NCI-H460 (cell line): Measurements from ENCODE around the gene NINJ2. TPM values are rescaled to one million over a fixed set of nuclear protein-coding genes. Genes with fewer than 3 reads are reported as not detected.

Experiments used
- DNase-seq: peaks from one replicate; pipeline ENCODE4 v3.0.0-alpha.2; 2016; ENCODE audit warnings: low read depth; ENCODE audit errors: extremely low read depth
- small RNA-seq, 2 experiments: library from RNA; depleted of rRNA; stranded (forward); fragments of <200 nt; gene quantifications; one replicate each; pipeline ENCODE3, GENCODE V24; 2014
- total RNA-seq: library from RNA; depleted of rRNA; stranded (reverse); fragments of >200 nt; shearing (Covaris generic); gene quantifications from 2 replicates; pipeline ENCODE4 v1.2.3, GENCODE V29; 2014; rRNA removed

NINJ2 gene
- total RNA-seq, 1 experiment from 2014 or later, result 0.45 TPM

- no peak for DNase-seq
Observed at GRCh38 chr12:536751-537245, 126.4 kb downstream of the NINJ2 start.

DNA sequence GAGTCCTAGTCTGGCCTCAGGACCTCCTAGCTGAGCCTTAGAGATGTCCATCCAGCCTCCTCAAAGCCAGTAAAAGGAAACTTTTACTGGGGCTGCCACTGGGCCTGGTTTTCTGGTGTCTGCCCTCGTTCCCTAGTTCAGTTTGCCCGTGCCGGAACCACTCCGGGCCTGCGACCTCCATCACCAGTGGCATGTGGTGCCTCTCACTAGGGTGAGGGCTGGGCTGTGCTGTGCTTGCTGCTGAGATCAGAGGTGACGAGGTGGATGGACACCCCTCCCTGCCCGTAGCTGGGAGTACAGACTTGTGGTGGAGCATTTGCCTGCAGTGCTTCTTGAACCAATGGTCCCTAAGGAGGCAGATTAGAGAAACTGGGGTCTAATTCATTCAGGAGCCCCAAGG, 127.8 kb downstream of the NINJ2 start:
- DNase-seq, result no peak

DNA sequence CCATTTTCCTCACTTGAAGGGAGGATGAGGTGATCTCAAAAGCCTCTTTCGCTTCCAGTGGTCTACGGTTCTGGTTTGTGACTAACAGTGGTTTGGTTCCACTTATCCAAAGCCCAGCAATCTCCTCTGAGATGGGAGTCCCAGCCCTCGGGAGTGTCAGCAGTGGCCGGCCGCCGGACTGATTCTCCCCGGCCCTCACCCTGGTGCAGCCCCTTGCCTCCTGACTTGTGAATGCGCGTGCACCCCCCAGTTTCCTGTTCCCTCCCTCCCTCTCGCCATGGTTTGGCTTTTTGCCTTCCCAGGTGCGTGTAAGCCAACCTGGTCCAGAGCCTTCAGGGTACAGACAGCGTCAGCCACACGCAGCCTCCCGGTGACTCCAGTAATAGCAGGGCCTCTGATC, 129.0 kb downstream of the NINJ2 start:
- DNase-seq, result no peak

- DNase-seq, result no peak
Observed at GRCh38 chr12:533718-534117, 129.5 kb downstream of the NINJ2 start.

GRCh38 chr12:532908-533565, 130.2 kb downstream of the NINJ2 start:
- no peak for DNase-seq

- no peak for DNase-seq
Observed at GRCh38 chr12:531951-532585, 131.2 kb downstream of the NINJ2 start.

DNA sequence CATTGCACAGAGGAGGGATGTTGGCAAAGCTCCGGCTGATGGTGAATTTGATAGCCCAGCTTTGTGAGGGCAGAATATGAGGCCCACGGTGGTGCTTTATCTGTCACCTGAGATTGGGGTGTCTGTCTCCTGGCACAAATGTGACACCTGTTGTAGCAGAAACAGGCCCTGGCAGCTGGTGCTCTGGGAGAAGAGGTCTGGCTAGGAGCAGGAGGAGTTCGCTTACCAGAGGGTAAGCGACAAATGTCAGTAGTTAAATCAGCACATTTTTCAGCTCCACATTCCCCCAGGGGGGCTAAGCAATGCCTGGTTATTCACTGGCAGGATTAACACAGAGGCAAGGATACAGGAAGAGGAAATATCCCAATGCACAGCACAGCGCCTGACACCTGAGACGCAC, 132.4 kb downstream of the NINJ2 start:
- DNase-seq, result no peak

DNA sequence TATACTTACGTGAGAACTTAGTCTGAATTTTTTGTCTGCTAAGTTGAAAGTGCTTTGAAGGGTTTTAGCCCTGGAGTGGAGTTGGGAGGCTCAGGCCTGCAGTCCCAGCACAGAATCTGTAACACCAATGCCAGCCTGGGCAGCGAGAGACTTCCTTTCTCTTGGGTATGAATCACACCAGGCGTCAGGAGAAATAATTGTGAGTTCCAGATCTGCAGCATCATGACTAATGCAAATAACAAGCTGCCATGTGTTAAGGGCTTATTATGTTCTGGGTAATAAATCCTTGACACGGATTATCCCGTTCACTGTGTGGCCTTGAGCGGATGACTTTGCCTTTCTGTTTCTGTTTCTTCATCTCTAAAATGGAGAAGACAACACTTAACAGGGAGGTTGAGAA, 132.9 kb downstream of the NINJ2 start:
- DNase-seq, result no peak

DNA sequence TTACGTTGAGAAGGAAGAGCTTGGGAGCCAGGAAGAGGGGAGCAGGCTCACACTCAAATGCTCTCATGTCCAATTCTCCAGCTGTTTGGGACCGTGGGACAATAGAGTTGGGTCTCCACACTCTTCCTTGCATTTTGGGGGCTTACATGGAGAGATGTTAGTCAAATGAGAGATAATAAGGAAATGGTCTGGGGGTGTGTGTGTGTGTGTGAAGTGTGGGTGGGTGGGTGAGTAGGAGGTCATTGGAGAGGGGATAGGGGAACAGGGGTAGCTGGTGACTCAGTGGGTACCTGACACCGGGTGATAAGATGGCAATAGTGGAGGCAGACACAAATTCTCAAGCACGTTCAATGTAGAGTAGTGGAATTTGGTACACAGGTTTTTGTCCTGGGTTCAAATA, 135.5 kb downstream of the NINJ2 start:
- DNase-seq, result no peak

- DNase-seq, result no peak
Observed at GRCh38 chr12:527241-527640, 136.0 kb downstream of the NINJ2 start.

DNA sequence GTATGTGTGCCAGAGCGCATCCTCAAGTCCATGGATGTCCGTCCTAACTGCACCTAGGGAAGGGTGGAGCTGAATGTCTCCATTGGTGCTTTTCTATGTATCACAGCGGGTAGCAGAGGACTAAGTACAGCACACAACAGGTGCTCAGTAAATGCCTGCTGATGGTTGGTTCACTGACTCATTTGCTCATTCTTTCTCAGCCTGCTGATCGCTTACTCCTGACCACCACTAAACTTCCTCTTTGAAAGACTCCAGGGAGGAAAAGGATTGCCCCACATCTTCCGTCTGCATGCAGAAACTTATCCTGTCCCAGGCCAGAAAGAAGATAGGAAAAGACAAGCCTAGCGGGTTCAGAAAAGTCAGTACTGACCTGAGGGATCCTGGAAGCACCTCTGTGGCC, 137.2 kb downstream of the NINJ2 start:
- DNase-seq, result no peak

DNA sequence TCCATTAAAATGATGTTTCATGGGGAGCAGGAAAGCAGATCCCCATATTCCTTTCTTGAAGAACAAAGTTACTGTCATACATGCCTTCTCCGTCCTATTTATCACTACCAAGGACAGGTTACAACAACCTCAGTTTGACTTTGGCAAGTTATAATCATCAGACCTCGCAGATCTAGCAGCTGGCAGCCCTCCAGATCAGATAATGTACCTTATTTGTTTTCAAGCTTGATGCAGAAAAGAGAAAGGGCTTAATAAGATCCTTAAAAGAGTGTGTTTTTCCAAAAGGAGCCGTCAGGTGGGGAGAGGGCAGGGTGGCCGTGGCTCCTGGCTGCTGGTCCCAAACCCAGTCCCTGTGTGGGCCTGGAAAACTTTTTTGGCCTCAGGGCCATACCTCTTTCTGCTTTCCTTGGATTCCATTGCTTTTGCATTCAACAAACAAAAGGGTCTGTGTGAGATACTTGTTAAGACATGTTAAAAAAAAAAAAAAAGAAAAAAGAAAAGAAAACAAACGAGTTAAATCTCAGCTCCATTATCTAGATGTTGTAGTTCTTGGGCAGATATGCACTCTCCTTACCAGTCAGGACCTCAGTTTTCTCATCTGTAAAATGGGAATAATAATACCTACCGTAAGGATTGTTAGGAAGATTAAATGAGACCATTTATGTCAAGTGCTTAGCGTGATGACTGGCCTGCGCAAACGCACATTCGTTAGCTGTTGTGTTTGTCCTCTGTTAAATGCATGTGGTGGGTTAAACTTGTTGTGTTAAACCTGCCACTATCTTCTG, 138.9 kb downstream of the NINJ2 start:
- no peak for DNase-seq

DNA sequence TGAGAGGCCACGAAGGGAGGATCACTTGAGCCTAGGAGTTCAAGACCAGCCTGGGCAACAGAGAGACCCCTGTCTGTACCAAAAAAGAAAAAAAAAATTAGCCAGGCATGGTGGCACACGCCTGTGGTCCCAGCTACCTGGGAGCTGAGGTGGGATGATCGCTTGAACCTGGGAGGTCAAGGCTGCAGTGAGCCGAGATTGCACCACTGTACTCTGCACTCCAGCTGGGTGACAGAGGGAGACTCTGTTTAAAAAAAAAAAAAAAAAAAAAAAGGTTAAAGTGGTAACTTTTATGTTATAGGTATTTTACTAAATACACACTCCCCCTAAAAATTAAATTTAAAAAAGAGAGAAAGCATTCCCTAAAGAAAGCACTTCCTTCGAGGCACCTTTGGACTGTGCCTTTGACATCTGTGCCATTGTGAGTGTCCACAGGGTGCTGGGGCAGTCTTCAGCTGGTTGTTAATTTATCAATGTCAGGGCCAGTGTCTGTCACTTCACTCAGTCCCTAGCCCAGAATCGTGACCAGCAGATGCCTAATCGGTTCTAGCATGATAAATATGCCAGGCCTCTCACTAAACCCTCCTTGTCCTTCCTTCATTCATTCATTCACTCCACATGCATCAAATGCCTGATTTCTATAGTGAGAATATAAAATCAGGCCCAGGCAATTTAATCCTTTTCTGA, 140.4 kb downstream of the NINJ2 start:
- DNase-seq, result no peak

GRCh38 chr12:520119-520518, 143.1 kb downstream of the NINJ2 start:
- no peak for DNase-seq

GRCh38 chr12:517538-517937, 145.7 kb downstream of the NINJ2 start:
- DNase-seq, result no peak

Small RNA genes lying within 50 kb of the gene (small RNA-seq; reads per million reads assigned to genes)
- 0 reads per million in 2 experiments for gene RNU7-103P

Other genes with a start within 250 kb of the NINJ2 start
- 1.4 and 1.7 TPM in 2 replicates for gene B4GALNT3, start 203.5 kb downstream of the NINJ2 start, total RNA-seq
- gene WNK1, start 89.1 kb upstream of the NINJ2 start, total RNA-seq, result 49.0 and 54.1 TPM in 2 replicates